Fibroblast of skin of left biceps (primary cell): ENCODE data around the gene PTPN4.

ENCODE experiments used
- DNase-seq, 2 experiments: peaks; one replicate each; pipeline ENCODE4 v3.0.0-alpha.2; 2013; ENCODE audit warnings: low read depth in 2 of 2

Gene PTPN4

GRCh38 chr2:119759451-119760236 lies at the start of gene PTPN4:
Gene PTPN4, plus strand, starts transcription at chr2:119759922. Its CDS starts 49,932 bp downstream, at chr2:119809854.
- peak; percentile 96 for DNase-seq

GRCh38 chr2:119710281-119710680 lies 49.4 kb upstream of the PTPN4 start:
- no peak for DNase-seq

- DNase-seq: no peak
Observed at GRCh38 chr2:119711352-119711751, 48.4 kb upstream of the PTPN4 start.

- DNase-seq: no peak
Observed at GRCh38 chr2:119712571-119712970, 47.2 kb upstream of the PTPN4 start.

GRCh38 chr2:119713819-119714490 lies 45.8 kb upstream of the PTPN4 start:
- DNase-seq: no peak

GRCh38 chr2:119715409-119716283 lies 44.1 kb upstream of the PTPN4 start:
- DNase-seq: no peak

- no peak for DNase-seq
Observed at GRCh38 chr2:119716284-119716672, 43.4 kb upstream of the PTPN4 start.

- DNase-seq: no peak
Observed at GRCh38 chr2:119718501-119719260, 41.0 kb upstream of the PTPN4 start.

GRCh38 chr2:119719261-119719627 lies 40.5 kb upstream of the PTPN4 start:
- no peak for DNase-seq

GRCh38 chr2:119721043-119721442 lies 38.7 kb upstream of the PTPN4 start:
- no peak for DNase-seq

GRCh38 chr2:119721462-119721861 lies 38.3 kb upstream of the PTPN4 start:
- no peak for DNase-seq

GRCh38 chr2:119721904-119722303 lies 37.8 kb upstream of the PTPN4 start:
- no peak for DNase-seq

- DNase-seq: no peak
Observed at GRCh38 chr2:119723186-119723585, 36.5 kb upstream of the PTPN4 start.

GRCh38 chr2:119723784-119724467 lies 35.8 kb upstream of the PTPN4 start:
- DNase-seq: no peak

GRCh38 chr2:119724656-119725485 lies 34.9 kb upstream of the PTPN4 start:
- no peak for DNase-seq

GRCh38 chr2:119727493-119727892 lies 32.2 kb upstream of the PTPN4 start:
- DNase-seq: no peak

- no peak for DNase-seq
Observed at GRCh38 chr2:119728421-119728820, 31.3 kb upstream of the PTPN4 start.

- DNase-seq: no peak
Observed at GRCh38 chr2:119730671-119731177, 29.0 kb upstream of the PTPN4 start.

- no peak for DNase-seq
Observed at GRCh38 chr2:119731983-119732382, 27.7 kb upstream of the PTPN4 start.

GRCh38 chr2:119732601-119733164 lies 27.0 kb upstream of the PTPN4 start:
- no peak for DNase-seq
